Mucosa of descending colon (tissue), 3 donors: ENCODE data around the gene LRIF1. TPM values are rescaled to one million over a fixed set of nuclear protein-coding genes. Genes with fewer than 3 reads are reported as not detected.

Experiments used
- ATAC-seq: fragments of 200-7000 bp; cut with Tn5 transposase; one replicate; pipeline ENCODE4 v1.9.1; 2020; ENCODE audit warnings: mild to moderate bottlenecking, moderate library complexity
- DNase-seq, 3 donors: peaks; one replicate each; pipeline ENCODE4 v3.0.0-alpha.2; 2020
- H3K36me3 ChIP-seq: fragments of 200-600 bp; one replicate; pipeline ENCODE4 v1.8.0; 2021; ENCODE audit warnings: low read depth, mild to moderate bottlenecking
- H3K4me1 ChIP-seq: fragments of 200-600 bp; one replicate; pipeline ENCODE4 v1.8.0; 2021; ENCODE audit warnings: low read depth, mild to moderate bottlenecking
- H3K4me3 ChIP-seq: fragments of 200-600 bp; one replicate; pipeline ENCODE4 v1.8.0; 2021; ENCODE audit warnings: mild to moderate bottlenecking
- H3K9me3 ChIP-seq: fragments of 200-600 bp; one replicate; pipeline ENCODE4 v1.8.0; 2021; ENCODE audit warnings: mild to moderate bottlenecking
- intact Hi-C, 2 donors: fragments of 100-400 bp; cut with DNase I in 1 of 2; cut with micrococcal nuclease in 1 of 2; formaldehyde crosslinking; loops; one replicate each; pipeline versions ENCODE4 v1.11.0 to v1.11.1; 2022; cut with DNase I, micrococcal nuclease
- total RNA-seq, 3 donors: library from RNA; stranded (reverse); fragmentation: NEBNext Ultra II Directional in 2 of 3; extraction: Animal tissue kit (Norgen Biotek cat#: 25700) in 2 of 3; gene quantifications; one replicate each; pipeline versions ENCODE4 v1.2.1 to v1.2.4, GENCODE V29; 2021 to 2023
- TF ChIP-seq, protein P1 (sequence below): fragments of 200-600 bp; IDR thresholded peaks from one replicate; pipeline ENCODE4 v1.8.0; 2022; ENCODE audit warnings: antibody characterized with exemption, mild to moderate bottlenecking
- donor health status: DM: no; HTN: no; CAD: no; lungs with moderate emphysema.
- donor health status: DM: no; HTN: no; CAD: no.
- donor health status: DM: no; HTN: yes; CAD: no.

The LRIF1 gene
- total RNA-seq, 3 donors from 2014 or later, result 8.2 to 8.7 (median 8.6) TPM

DNA sequence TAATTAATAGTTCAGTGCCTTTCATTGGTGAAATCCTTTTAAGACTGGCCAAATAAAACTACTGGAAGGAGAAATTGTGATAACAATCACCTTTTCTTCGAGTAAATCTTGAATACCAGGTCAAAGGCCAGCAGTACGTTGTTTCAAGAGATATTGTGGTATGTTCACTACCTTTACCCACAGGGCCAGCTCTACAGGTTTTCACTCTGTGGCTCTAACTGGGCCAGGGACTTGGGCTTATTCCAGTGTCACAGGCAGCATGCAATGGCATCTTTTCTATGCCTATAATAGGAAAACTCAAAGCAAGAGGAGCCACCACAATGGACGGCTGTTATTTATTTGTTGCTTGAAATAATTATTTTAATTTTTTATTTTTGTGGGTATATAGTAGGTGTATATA lies 26.8 kb upstream of the LRIF1 start:
- H3K4me3 ChIP-seq, result no peak overlapping the region
- TF ChIP-seq, protein P1, sequence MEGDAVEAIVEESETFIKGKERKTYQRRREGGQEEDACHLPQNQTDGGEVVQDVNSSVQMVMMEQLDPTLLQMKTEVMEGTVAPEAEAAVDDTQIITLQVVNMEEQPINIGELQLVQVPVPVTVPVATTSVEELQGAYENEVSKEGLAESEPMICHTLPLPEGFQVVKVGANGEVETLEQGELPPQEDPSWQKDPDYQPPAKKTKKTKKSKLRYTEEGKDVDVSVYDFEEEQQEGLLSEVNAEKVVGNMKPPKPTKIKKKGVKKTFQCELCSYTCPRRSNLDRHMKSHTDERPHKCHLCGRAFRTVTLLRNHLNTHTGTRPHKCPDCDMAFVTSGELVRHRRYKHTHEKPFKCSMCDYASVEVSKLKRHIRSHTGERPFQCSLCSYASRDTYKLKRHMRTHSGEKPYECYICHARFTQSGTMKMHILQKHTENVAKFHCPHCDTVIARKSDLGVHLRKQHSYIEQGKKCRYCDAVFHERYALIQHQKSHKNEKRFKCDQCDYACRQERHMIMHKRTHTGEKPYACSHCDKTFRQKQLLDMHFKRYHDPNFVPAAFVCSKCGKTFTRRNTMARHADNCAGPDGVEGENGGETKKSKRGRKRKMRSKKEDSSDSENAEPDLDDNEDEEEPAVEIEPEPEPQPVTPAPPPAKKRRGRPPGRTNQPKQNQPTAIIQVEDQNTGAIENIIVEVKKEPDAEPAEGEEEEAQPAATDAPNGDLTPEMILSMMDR, result no peak
- intact Hi-C loops, result no loop called here
- no peaks in the 10 kb centered on the region for H3K4me1 ChIP-seq
- DNase-seq, result no peak
- no peak for ATAC-seq
- H3K9me3 ChIP-seq, result no peaks in the 10 kb centered on the region
- no peaks in the 10 kb centered on the region for H3K36me3 ChIP-seq

DNA sequence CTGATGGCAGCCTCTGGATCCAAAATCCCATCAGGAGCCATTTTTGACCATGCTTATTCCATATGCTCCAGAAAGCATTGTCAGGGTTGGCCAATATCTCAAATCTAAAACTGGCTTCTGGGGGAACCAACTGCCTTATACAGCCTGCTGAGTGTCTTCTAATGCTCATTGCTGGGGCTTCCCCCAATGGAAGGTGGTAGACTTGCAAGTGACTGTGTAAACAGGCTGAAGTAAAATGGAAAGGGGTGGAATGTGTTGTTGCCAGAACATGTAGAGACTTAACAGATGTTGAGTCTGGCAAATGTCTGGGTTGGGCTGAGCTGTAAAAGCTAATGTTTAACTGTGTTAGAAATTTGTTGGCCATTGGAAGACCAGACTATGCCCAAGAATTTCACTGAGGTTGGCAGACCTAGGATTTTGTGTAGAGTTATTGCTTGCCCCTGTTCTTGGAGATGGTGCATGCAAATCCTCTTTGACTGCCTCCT lies 22.7 kb upstream of the LRIF1 start:
- intact Hi-C loops, result no loop called here
- TF ChIP-seq, protein P1, result no peak
- Histone ChIP-seq H3K4me1 (no peaks in the 10 kb centered on the region), H3K4me3 (no peak overlapping the region), H3K9me3 (no peaks in the 10 kb centered on the region), H3K36me3 (no peaks in the 10 kb centered on the region)
- no peak for DNase-seq
- ATAC-seq, result no peak

DNA sequence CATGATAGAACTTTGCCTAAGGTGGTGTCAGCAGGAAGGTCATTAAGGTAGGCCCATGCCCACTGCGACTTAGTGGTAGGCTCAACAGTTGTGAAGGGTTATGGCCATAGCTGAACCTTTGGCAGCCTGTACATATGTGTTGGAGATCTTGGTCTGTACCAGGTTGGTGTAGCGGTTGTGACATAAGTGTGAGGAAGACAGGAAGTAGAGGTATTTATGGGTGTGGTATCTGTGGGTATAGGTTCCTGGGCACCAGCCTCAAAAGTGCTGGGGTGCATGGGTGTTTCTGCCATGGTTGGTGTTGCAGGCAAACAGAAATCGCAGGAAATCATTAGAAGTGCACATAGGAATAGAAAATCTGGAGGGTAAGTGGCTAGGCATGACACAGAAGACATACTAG lies 18.6 kb upstream of the LRIF1 start:
- no peak for ATAC-seq
- intact Hi-C loops, result no loop called here
- TF ChIP-seq, protein P1, result no peak

DNA sequence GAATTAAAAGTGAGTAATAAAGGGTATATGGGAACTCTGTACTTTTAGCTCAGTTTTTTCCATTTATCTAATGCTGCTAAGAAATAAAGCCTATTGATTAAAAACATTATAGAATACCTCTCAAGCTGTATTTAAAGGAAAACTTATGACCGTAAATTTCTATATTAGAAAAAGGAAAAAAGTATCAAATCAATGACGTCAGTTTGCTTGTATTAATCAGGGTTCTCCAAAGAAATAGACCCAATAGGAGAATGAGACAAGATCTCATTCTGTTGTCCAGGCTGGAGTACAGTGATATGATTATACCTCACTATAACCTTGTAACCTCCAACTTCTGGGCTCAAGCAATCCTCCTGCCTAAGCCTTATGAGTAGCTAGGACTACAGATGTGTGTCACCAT lies 15.4 kb upstream of the LRIF1 start:
- H3K9me3 ChIP-seq, result peaks cover 3% of the 10 kb centered on the region
- TF ChIP-seq, protein P1, result no peak
- DNase-seq (no peak), ATAC-seq (no peak)
- H3K36me3 ChIP-seq, result no peaks in the 10 kb centered on the region
- no peak overlapping the region for H3K4me3 ChIP-seq
- intact Hi-C loops, result no loop called here
- no peaks in the 10 kb centered on the region for H3K4me1 ChIP-seq

More for the DNA sequence above, 18.6 kb upstream of the LRIF1 start:
- no peaks in the 10 kb centered on the region for H3K9me3 ChIP-seq
- H3K4me1 ChIP-seq, result no peaks in the 10 kb centered on the region
- H3K36me3 ChIP-seq, result no peaks in the 10 kb centered on the region
- H3K4me3 ChIP-seq, result no peak overlapping the region
- DNase-seq, result no peak

DNA sequence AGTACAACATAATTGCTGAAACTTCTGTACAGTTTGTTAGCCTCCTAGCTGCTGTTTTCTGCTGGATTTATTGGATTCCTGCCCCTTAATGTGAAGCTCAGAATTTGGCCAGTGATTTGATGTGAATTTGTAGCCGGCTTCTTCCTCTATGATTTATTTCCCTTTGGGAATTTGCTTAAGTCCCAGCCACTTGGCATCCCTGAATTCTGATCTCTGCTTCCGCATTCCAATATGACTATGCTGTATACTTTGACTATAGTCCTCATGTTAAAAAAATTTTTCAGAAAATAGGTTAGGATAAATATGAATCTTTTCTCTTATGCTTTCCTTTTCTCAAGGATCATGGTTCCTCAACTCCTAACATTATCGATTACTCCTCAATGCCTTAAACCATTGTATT lies 12.4 kb upstream of the LRIF1 start:
- no peak for DNase-seq
- H3K36me3 ChIP-seq, result no peaks in the 10 kb centered on the region
- no peaks in the 10 kb centered on the region for H3K4me1 ChIP-seq
- no peak for ATAC-seq
- peaks cover 3% of the 10 kb centered on the region for H3K9me3 ChIP-seq
- no peak overlapping the region for H3K4me3 ChIP-seq
- TF ChIP-seq, protein P1, result no peak
- intact Hi-C loops, result no loop called here

DNA sequence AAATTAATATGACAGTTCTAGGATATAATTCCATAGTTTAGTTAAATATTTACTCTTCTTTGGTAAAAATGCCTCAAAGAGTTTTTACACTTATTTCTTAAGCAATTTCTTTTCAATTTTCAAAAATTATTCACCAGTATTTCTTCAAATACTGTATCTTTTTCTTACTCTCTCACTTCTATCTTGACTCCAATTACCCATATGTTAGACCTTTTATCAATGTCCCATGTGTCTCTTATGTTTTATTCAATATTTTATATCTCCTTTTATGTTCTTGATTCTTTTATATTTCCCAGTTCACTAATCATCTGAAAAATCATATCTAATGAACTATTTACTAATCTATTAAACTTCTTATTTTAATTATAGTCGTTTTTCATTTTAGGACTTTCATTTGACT lies 11.5 kb upstream of the LRIF1 start:
- Histone ChIP-seq H3K9me3 (peaks cover 3% of the 10 kb centered on the region), H3K36me3 (no peaks in the 10 kb centered on the region), H3K4me3 (no peak overlapping the region), H3K4me1 (no peaks in the 10 kb centered on the region)
- intact Hi-C loops, result no loop called here
- TF ChIP-seq, protein P1, result no peak
- DNase-seq (no peak), ATAC-seq (no peak)
